Activated naive CD8-positive, alpha-beta T cell treated with anti-CD3 and anti-CD28 coated beads, Interleukin-2, amount 50 U/mL, for 16 hours (primary cell): ENCODE results near the gene SLC43A3.
"Not testable (repeated sequence)": the region's sequence is repeated elsewhere in the genome, so short reads cannot be mapped to it uniquely, and the experiment has no call there.

ENCODE experiments used
- DNase-seq: peaks from one replicate; pipeline ENCODE4 v3.0.0-alpha.2; 2020; ENCODE audit warnings: low read depth, low spot score

SLC43A3 gene

DNA sequence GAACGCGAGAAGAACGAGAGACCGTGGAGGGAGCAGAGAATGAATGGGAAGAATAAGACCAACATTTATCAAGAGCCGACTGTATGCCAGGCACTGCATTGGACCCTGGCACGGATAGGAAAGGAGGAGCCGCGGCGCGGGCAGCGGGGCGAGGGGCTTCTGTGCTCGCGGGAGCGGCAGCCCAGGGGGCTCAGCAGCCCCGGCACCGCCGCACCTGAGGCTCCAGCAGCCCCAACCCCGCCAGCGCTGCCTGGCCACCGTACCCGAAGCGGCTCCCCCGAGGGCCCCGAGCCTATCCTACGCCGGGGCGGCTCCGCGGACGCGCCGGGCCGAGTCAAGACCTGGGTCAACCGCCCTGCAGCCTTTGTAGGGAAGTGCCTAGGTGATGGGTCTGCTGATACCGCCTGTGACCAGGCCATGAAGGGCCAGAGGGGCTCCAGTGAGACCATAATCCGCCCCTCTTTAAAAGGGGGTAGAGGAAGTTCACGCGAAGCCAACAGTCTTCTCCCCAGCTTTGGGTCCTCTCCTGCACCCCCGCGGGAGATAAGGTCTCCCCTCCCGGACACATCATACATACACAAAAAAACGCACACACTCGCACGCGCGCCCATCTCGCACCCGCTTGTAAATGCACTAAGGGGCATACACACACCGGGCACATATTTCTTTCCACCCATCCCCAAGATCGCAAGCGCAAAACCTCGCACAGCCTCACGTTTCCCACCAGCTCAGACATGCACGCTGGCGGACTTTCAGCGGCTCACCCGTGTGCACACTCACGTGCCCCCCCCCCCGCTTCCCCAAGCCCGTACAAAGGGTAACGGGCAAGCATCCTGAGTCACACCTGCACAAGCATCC is 32.5 kb upstream of the SLC43A3 start:
- DNase-seq: no peak

- no peak for DNase-seq
Measured at GRCh38 chr11:57458410-57459163, 31.7 kb upstream of the SLC43A3 start.

DNA sequence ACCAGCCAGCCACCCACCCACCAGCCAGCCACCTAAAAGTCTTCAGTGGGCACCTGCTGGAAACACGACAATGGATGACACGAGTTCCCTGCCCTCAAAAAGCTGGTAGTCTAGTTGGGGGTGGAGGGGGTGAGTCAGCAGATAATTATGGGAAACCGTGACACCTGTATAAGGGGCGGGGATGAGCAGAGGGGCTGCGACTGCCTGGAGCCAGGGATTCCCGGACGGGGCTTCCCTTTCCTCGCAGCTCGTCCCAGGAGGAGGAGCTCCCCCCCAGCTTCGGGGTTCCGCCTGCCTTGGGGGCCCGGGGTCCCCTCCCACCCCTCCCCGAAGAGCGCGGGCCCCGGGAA is 31.1 kb upstream of the SLC43A3 start:
- DNase-seq: no peak

DNA sequence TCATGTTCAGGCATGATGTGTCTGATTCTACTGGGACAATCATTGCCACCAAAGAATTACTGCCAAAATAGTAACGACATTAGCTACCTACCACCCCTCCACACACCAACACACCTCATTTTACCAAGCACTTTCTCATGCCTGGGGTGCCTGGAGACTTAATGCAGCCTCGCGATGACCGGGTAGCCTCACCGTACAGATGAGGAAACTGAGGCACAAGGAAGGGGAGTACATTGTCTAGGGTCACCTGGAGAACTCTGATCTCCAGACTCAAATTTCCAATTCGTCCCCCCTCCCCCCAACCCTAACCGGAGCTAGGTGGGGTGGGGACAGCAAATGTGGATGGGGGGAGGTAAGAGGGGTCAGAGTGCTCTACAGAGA is 30.7 kb upstream of the SLC43A3 start:
- DNase-seq: no peak

DNA sequence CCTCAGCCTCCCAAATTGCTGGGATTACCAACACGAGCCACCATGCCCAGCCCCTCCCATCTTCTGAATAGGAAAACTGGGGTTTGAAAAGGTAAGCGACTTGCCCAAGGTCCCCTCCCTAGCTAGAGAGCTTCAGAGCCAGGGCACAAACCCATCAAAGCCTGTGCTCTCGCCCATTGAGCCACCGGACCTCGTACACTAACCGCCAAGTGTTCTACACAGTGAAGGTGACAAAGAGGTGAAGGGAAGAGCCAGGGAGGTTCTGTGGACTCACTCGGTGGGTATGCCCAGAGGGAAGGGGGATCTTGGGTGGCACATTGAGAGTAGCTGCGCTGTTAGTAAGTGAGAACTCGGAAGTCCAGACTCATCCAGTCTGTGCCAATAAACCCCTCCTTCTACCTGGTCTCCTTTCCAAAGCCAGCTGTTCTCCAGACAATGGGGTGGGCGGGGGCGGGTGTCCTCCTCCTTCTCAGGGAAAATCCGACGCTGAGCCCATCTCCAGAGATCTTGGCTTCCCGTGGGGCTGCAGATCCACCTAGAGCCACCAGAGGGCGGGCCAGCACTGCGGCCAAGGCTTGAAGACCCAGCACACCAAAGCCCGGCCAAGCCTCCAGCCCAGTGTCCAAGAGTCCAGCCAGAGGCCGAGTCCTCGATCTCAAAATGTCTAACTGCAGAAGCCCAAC is 30.2 kb upstream of the SLC43A3 start:
- no peak for DNase-seq

DNA sequence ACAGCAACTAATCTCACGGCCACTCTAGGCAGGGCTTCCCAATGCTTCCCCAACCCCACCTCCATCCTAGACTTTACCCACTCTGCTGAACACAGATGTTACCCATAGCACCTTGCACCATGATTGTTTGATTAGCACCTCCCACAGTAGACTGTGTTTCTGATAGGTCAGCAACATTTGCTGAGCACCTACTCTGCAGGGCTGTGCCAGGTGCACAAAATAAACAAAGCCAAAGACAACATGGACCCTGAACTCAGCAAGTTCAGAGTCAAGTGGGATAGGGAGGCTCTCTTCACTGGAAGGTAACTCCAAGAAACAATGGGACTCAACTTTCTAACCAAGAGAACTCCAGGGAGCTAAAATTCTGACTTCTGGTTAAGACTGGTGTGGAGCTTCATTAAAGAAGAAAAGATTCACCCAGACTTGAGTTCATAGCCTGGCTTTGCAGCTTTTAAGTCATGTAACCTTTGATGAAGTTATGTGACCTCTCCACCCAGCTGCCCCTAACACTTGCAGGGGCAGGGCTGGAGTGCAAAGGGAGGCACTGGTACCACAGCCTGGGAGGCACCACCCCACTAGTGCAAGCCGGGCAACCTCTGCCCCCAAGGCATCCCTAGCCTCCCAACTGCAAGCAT is 26.7 kb upstream of the SLC43A3 start:
- DNase-seq: no peak

DNA sequence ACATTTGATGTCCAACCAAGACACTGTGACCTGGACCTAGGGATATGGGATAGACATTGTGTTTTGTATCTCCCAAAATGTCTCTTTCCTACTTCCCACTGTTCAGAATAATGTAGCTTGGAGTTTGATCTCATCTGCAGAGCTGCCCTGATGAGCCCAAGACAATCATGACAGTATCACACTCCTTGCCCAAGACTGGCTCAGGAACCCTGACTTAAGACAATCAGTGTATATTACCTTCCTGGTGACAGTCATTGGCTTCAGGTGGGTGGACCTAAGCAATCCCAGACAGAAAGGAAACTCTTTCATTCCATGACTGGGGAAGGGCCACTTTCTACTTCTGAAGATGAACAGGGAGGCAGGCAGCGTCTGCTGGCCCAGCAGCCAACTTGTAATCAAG is 19.1 kb upstream of the SLC43A3 start:
- DNase-seq: no peak

- DNase-seq: not testable (repeated sequence)
Measured at GRCh38 chr11:57445122-57445394, 18.1 kb upstream of the SLC43A3 start.

DNA sequence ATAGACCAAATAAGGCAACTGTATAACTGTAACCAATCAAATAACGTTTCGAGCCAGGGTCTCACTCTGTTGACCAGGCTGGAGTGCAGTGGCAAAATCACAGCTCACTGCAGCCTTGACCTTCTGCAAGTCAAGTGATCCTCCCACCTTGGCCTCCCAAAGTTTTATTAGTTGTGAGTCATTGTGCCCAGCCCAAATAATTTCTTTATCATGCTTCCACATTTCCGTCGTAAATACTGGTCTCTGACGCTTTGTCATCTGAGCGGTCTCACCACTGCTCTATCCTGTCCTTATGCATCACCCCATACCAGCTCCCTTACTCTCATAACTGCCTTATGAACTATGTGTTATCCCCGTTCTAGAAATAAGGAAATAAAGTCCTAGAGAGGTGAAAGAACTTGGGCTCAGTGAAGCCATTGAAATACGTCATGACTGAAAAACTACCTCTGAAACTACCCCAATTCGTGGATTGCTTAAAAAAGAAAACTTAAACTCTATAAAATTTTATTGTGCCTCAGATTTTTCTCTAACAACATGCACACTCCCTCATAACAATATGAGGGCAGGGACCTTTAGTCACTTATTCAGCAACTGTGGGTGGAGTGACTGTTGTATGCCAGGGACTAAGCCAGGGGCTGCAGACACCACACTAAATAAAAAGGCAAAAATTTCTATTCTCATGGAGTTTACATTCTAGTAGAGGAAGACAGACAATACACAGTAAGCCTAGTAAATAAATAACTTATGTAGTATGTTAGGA is 17.6 kb upstream of the SLC43A3 start:
- DNase-seq: no peak

GRCh38 chr11:57440744-57441414 is 14.0 kb upstream of the SLC43A3 start:
- no peak for DNase-seq

DNA sequence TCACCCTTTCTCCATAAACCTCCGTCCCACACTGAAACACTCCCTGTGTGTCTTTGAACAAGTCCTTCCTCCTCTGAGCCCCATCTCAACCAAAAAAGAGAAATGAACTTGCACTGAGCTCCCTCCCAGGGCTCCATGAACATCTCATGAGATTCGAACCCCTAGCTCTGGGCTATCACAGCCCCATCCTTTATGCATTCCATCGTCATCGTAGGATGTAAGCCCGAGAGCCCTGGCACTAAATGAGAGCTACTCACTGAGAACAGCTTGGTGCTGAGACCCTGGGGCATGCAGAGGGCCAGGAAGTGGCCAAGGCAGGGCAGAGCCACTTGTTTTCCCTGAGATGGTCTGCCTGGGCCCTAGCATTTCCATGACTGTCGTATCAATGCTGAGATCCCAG is 12.9 kb upstream of the SLC43A3 start:
- no peak for DNase-seq

DNA sequence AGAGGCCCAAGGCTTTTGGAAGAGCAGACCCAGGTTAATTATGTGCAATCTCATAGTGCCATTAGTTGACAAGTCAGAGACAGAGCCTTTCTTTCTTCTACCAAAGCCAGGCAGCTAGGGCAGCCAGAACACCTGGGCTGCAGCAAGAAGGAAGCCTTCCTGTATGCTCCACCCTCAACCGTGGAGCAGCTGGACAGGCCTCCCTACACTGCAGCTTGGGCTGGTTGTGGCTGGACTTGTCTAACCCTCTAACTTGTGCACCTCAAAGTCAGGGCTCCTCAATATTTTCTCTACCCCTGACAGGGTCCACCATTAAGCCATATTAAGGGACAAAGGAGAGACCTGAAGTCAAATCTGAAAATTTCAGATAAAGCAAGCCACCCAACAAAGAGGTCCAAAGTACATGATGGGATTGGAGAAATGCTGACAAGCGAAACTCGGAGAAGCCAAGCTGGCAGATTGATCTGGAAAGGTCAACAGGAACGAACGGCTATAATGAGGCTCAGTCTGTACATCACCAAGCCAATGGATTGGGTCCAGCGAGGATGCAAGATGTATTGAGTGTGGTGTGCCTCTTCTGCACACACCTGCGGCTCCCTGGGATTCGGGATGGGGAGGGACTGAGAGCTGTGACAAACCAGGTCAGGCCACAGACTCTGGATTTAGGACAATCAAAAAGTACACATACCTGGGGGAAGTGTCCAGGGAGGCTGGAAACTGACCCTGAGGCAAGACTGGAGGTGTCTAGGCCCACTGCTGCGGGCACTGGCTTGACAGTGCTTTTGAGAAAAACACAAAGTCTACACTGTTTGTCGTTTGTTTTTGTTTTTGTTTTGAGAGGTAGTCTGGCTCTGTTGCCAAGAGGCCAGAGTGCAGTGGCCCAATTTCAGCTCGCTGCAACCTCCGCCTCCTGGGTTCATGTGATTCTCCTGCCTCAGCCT is 11.7 kb upstream of the SLC43A3 start:
- DNase-seq: no peak

GRCh38 chr11:57436031-57436430 is 9.1 kb upstream of the SLC43A3 start:
- DNase-seq: no peak

- DNase-seq: no peak
Measured at GRCh38 chr11:57434640-57435546, 8.0 kb upstream of the SLC43A3 start.

GRCh38 chr11:57432714-57433163 is 5.8 kb upstream of the SLC43A3 start:
- no peak for DNase-seq

DNA sequence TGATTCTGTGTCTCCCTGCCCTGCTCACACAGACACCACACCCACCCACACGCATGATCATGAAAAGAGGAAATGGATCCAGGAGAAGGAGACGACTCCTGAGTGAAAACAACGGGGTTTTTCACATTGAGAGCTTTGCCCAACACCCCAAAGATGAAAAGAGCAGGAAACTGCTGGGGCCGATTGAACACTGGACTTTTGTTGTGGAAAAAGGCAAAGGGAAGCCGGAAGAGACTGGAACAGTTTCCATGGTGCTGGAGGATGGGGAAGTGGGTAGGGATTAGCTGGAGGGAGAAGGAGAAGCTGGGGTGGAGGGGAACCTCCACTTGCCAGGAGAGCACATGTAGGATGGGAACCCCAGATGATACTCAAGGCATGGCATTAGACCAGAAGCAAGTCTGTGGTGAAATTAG is 5.2 kb upstream of the SLC43A3 start:
- no peak for DNase-seq

DNA sequence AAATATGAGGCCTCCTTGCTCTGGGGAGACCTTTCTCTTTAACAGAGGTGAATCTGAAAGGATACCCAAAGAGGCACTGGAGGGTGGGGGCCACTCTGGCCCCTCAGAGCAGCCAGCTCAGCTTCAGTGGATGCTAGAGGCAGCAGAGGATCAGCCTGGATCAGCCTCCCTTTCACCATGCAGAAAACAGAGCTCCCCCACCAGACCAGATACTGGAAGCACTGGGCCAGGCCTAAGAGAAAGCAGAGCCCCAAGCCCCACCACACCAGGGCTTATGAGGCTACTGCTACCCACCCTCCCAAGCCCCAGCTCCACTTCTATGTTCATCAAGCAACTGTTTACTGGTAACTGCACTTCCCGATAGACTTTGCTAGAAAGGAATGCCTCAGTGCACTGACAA is 4.0 kb upstream of the SLC43A3 start:
- no peak for DNase-seq

GRCh38 chr11:57429946-57430345 is 3.0 kb upstream of the SLC43A3 start:
- DNase-seq: no peak

GRCh38 chr11:57428643-57429042 is 1.7 kb upstream of the SLC43A3 start:
- DNase-seq: no peak
